Esophagus squamous epithelium (tissue), 5 donors: ENCODE results near the gene CATSPERE. TPM values are rescaled to one million over a fixed set of nuclear protein-coding genes. Genes with fewer than 3 reads are reported as not detected.
"Not testable (repeated sequence)": the region's sequence is repeated elsewhere in the genome, so short reads cannot be mapped to it uniquely, and the experiment has no call there.

Experiments
- DNase-seq: peaks from one replicate; lab custom pipeline; 2025; lab: John Stamatoyannopoulos, UW
- H3K27ac ChIP-seq, 4 donors: fragments of 200-600 bp; sonication (generic); one replicate each; pipeline ENCODE4 v1.5.1; 2016 to 2019; ENCODE audit warnings: mild to moderate bottlenecking in 1 of 4
- H3K27me3 ChIP-seq, 4 donors: fragments of 200-600 bp; sonication (generic); 1 replicate in 3 of 4; 2 replicates in 1 of 4; pipeline versions ENCODE4 v1.5.1 to v1.6.0; 2017 to 2021; ENCODE audit warnings: antibody characterized with exemption in 1 of 4
- H3K36me3 ChIP-seq, 3 donors: fragments of 200-600 bp; sonication (generic); one replicate each; pipeline ENCODE4 v1.5.1; 2016 to 2019
- H3K4me1 ChIP-seq, 3 donors: fragments of 200-600 bp; sonication (generic); one replicate each; pipeline ENCODE4 v1.5.1; 2017 to 2019
- H3K4me3 ChIP-seq, 4 donors: fragments of 200-600 bp; sonication (generic); 1 replicate in 3 of 4; 2 replicates in 1 of 4; pipeline ENCODE4 v1.5.1; 2016 to 2019; ENCODE audit warnings: mild to moderate bottlenecking in 2 of 4, moderate library complexity in 1 of 4
- H3K9me3 ChIP-seq, 3 donors: fragments of 200-600 bp; sonication (generic); one replicate each; pipeline ENCODE4 v1.5.1; 2016 to 2019
- CTCF ChIP-seq, 6 experiments: fragments of 450-650 bp in 4 of 6; fragments of 200-600 bp in 2 of 6; sonication (generic) in 2 of 6; IDR thresholded peaks; one replicate each; pipeline ENCODE4 v1.5.1; 2016 to 2019; ENCODE audit warnings: antibody characterized with exemption in 6 of 6, mild to moderate bottlenecking in 4 of 6, moderate library complexity in 4 of 6
- POLR2A ChIP-seq, 4 donors: fragments of 450-650 bp; IDR thresholded peaks; one replicate each; pipeline ENCODE4 v1.6.1; 2017; ENCODE audit warnings: antibody characterized with exemption in 4 of 4, mild to moderate bottlenecking in 4 of 4, moderate library complexity in 3 of 4
- WGBS, 2 donors: methylation state at CpG; one replicate each; pipeline ENCODE4 v1.1.5; 2018; 5-methylcytosine and 5-hydroxymethylcytosine counted together
- intact Hi-C: fragments of 100-400 bp; cut with DNase I; formaldehyde crosslinking; loops from one replicate; pipeline ENCODE4 v1.15.0; 2022
- total RNA-seq, 4 donors: library from RNA; depleted of rRNA; stranded (reverse); fragments of >200 nt; gene quantifications; one replicate each; pipeline ENCODE4 v1.1.0, GENCODE V29; 2016
- donor health status: DM: yes; HTN: yes; CAD: no.

The CATSPERE gene
- total RNA-seq, 4 donors from 2014 or later: 0.23 to 2.7 (median 0.44) TPM

- TF ChIP-seq POLR2A (IDR thresholded peaks at IDR 0.05): no peak
- no peak for TF ChIP-seq CTCF (IDR thresholded peaks at IDR 0.05)
- Histone ChIP-seq H3K9me3 (no peaks in the 10 kb centered on the region), H3K4me3 (no peak overlapping the region), H3K27ac (no peak overlapping the region), H3K36me3 (no peaks in the 10 kb centered on the region), H3K27me3 (no peaks in the 10 kb centered on the region), H3K4me1 (peaks cover 0 to 5% (median 0%) of the 10 kb centered on the region in 3 donors)
- no peak for DNase-seq
- 77 to 79% methylated on average over 2 of the region's 2 CpGs for WGBS, 2 donors
- intact Hi-C loops: no loop called here
Measured at GRCh38 chr1:244466724-244467123, 5.7 kb downstream of the CATSPERE start.

- Histone ChIP-seq H3K27ac (no peak overlapping the region), H3K9me3 (no peaks in the 10 kb centered on the region), H3K4me3 (no peak overlapping the region), H3K4me1 (no peaks in the 10 kb centered on the region), H3K36me3 (no peaks in the 10 kb centered on the region), H3K27me3 (no peaks in the 10 kb centered on the region)
- intact Hi-C loops: no loop called here
- no peak for TF ChIP-seq POLR2A (IDR thresholded peaks at IDR 0.05)
- 90 to 92% methylated on average over 6 of the region's 6 CpGs for WGBS, 2 donors
- no peak for DNase-seq
Measured at GRCh38 chr1:244473059-244473605, 12.1 kb downstream of the CATSPERE start.

GRCh38 chr1:244484971-244485370 is 23.9 kb downstream of the CATSPERE start:
- H3K27me3 ChIP-seq, H3K27ac ChIP-seq, H3K4me1 ChIP-seq, DNase-seq, intact Hi-C loops, H3K9me3 ChIP-seq, H3K4me3 ChIP-seq, H3K36me3 ChIP-seq: not testable (repeated sequence)
- 73 to 93% methylated on average over 3 of the region's 3 CpGs for WGBS, 2 donors

- peaks cover 0 to 13% (median 0%) of the 10 kb centered on the region in 3 donors for H3K4me1 ChIP-seq
- no peak for TF ChIP-seq POLR2A (IDR thresholded peaks at IDR 0.05)
- no peak for TF ChIP-seq CTCF (IDR thresholded peaks at IDR 0.05)
- peaks cover 0 to 5% (median 0%) of the 10 kb centered on the region in 3 donors for H3K9me3 ChIP-seq
- H3K36me3 ChIP-seq: no peaks in the 10 kb centered on the region
- no peak overlapping the region for H3K4me3 ChIP-seq
- DNase-seq: no peak
- H3K27ac ChIP-seq: no peak overlapping the region
- H3K27me3 ChIP-seq: no peaks in the 10 kb centered on the region
- intact Hi-C loops: no loop called here
- 92 to 95% methylated on average over 2 of the region's 2 CpGs for WGBS, 2 donors
Measured at GRCh38 chr1:244494653-244495052, 33.6 kb downstream of the CATSPERE start.

GRCh38 chr1:244496186-244496585 is 35.1 kb downstream of the CATSPERE start:
- intact Hi-C loops: no loop called here
- DNase-seq: no peak
- WGBS, 2 donors: 36 to 38% methylated on average over 1 of the region's 1 CpG
- TF ChIP-seq POLR2A (IDR thresholded peaks at IDR 0.05) (no peak), CTCF (IDR thresholded peaks at IDR 0.05) (no peak)
- H3K27me3 ChIP-seq: no peaks in the 10 kb centered on the region
- peaks cover 0 to 13% (median 0%) of the 10 kb centered on the region in 3 donors for H3K4me1 ChIP-seq
- H3K27ac ChIP-seq: peak overlapping the region in 1 of 4 donors; percentile 50
- peaks cover 0 to 13% (median 0%) of the 10 kb centered on the region in 3 donors for H3K9me3 ChIP-seq
- no peaks in the 10 kb centered on the region for H3K36me3 ChIP-seq
- no peak overlapping the region for H3K4me3 ChIP-seq

- intact Hi-C loops: no loop called here
- Histone ChIP-seq H3K27ac (no peak overlapping the region), H3K27me3 (no peaks in the 10 kb centered on the region), H3K36me3 (no peaks in the 10 kb centered on the region), H3K4me3 (no peak overlapping the region), H3K4me1 (peaks cover 0 to 13% (median 0%) of the 10 kb centered on the region in 3 donors), H3K9me3 (peaks cover 0 to 13% (median 0%) of the 10 kb centered on the region in 3 donors)
- TF ChIP-seq POLR2A (IDR thresholded peaks at IDR 0.05) (no peak), CTCF (IDR thresholded peaks at IDR 0.05) (no peak)
- DNase-seq: no peak
- 50 to 55% methylated on average over 1 of the region's 1 CpG for WGBS, 2 donors
Measured at GRCh38 chr1:244497805-244498204, 36.7 kb downstream of the CATSPERE start.

GRCh38 chr1:244499484-244499883 is 38.4 kb downstream of the CATSPERE start:
- H3K4me3 ChIP-seq, H3K27me3 ChIP-seq, DNase-seq, H3K27ac ChIP-seq, H3K36me3 ChIP-seq, intact Hi-C loops: not testable (repeated sequence)
- 74 to 77% methylated on average over 2 of the region's 2 CpGs for WGBS, 2 donors
- Histone ChIP-seq H3K9me3 (peaks cover 0 to 13% (median 0%) of the 10 kb centered on the region in 3 donors), H3K4me1 (peaks cover 0 to 13% (median 0%) of the 10 kb centered on the region in 3 donors)

- H3K27me3 ChIP-seq, intact Hi-C loops, H3K36me3 ChIP-seq, DNase-seq, H3K27ac ChIP-seq, H3K4me3 ChIP-seq: not testable (repeated sequence)
- Histone ChIP-seq H3K9me3 (peaks cover 0 to 13% (median 0%) of the 10 kb centered on the region in 3 donors), H3K4me1 (peaks cover 0 to 13% (median 0%) of the 10 kb centered on the region in 3 donors)
- WGBS, 2 donors: 87 to 90% methylated on average over 4 of the region's 4 CpGs
Measured at GRCh38 chr1:244500515-244500914, 39.4 kb downstream of the CATSPERE start.
